Fibroblast of the aortic adventitia (primary cell): ENCODE results near the gene AATF. TPM values are rescaled to one million over a fixed set of nuclear protein-coding genes. Genes with fewer than 3 reads are reported as not detected.

Experiments used
- DNase-seq: peaks from one replicate; pipeline ENCODE4 v3.0.0-alpha.2; 2010; ENCODE audit warnings: low read depth
- H3K4me3 ChIP-seq: 2 replicates; pipeline ENCODE4 v1.5.1; 2011; ENCODE audit warnings: low read depth, mild to moderate bottlenecking, control low read depth, low read length, moderate library complexity
- total RNA-seq: library from RNA; depleted of rRNA; stranded (reverse); fragments of >200 nt; gene quantifications from 2 replicates; pipeline ENCODE4 v1.2.3, GENCODE V29; 2012; ENCODE audit warnings: low replicate concordance
- TF ChIP-seq, protein P1 (sequence below): IDR thresholded peaks from 2 replicates; pipeline ENCODE4 v1.5.1; 2011; ENCODE audit warnings: mild to moderate bottlenecking, low read length, control low read depth, inconsistent platforms; ENCODE audit not compliant: insufficient read depth

AATF gene
- total RNA-seq, 1 donor = 25.1 TPM

DNA sequence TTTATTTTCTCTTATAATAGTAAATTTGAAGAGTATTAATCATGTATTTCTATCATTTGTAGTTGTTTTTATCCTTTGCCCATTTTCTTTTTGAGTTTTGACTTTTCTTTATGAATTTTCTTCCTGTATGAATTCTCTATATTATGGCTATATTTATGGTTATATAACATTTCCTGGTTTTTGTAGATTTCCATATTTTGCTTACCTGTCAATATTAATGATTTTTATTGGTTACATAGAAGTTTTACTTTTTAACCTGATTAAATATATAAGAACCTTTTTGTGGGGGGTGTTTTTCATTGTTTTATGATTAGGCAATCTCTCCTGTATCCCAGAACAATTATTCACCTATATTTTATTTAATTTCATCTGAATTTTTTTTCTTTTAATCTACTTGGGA lies 93.2 kb downstream of the AATF start:
- no peak for DNase-seq
- TF ChIP-seq, protein P1, sequence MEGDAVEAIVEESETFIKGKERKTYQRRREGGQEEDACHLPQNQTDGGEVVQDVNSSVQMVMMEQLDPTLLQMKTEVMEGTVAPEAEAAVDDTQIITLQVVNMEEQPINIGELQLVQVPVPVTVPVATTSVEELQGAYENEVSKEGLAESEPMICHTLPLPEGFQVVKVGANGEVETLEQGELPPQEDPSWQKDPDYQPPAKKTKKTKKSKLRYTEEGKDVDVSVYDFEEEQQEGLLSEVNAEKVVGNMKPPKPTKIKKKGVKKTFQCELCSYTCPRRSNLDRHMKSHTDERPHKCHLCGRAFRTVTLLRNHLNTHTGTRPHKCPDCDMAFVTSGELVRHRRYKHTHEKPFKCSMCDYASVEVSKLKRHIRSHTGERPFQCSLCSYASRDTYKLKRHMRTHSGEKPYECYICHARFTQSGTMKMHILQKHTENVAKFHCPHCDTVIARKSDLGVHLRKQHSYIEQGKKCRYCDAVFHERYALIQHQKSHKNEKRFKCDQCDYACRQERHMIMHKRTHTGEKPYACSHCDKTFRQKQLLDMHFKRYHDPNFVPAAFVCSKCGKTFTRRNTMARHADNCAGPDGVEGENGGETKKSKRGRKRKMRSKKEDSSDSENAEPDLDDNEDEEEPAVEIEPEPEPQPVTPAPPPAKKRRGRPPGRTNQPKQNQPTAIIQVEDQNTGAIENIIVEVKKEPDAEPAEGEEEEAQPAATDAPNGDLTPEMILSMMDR = no peak
- no peak overlapping the region for H3K4me3 ChIP-seq

DNA sequence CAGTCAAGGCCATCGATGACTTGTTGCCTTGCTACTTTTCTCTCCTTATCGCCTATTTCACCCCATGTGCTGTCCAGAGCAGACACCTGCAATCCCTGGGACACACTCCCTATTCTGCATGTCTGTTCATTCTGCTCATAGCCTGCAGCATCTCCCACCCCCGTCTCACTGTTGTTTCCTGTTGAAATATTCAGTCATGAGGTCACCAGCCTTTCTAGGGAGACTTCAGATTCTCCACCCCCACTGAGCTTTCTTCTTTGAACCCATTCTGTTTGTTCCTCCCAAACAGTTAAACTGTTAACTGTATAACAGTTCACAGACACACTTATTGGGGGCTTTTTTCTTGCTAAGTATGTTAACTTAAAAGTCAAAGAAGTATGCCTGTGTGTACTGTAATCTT lies 94.4 kb downstream of the AATF start:
- TF ChIP-seq, protein P1 = no peak
- no peak for DNase-seq
- no peak overlapping the region for H3K4me3 ChIP-seq

DNA sequence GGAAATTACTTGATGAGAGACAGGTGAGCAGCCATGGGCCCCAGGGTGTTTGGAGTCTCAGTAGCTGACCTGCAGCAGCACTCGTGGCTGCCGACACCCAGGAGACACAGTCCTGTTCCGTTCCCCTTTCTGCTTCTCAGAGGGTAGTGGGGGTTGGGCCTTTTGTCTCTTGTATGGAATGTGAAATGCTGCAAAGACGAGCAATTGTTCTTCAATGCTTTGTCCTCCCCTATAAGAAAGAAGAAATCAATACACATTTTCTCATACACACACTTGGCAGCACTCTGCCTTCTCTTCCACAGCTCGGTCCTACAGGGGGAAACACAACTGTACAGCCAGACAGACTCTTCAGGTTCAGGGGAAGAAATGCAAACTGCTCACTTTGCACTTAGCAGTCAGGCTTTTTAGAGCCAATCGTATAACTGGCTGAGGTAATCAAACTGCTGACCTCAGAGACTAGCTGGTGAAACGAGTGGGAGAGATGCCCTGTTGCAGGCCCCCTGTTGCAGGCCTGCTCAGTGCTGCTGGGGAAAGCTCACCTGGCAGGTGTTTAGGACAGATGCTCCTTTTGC lies 96.7 kb downstream of the AATF start:
- DNase-seq = no peak
- no peak overlapping the region for H3K4me3 ChIP-seq
- TF ChIP-seq, protein P1 = no peak

DNA sequence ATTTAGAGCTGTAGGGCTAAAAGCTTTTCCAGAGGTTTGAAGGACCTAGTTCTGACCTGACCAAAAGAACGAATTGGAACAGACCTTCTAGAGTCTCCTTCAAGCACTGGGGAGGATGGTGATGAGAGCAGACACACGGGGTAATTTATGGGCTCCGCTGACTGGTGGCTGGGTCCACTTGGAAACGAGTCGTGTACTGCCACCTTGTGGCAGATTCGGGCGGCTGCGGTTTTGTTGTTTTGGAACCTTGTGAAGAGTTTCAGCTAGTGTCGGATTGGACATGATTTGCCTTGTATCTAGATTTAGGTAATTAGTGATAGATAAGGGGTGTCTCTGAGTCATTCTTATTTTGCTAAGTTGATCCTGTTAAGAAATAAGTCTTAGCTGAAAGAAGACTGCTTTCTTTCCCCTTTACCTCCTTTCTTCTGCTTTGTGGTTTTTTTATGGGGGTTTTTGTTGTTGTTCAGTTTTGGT lies 98.9 kb downstream of the AATF start:
- no peak overlapping the region for H3K4me3 ChIP-seq
- TF ChIP-seq, protein P1 = peak; percentile 84
- peak; percentile 81 for DNase-seq

DNA sequence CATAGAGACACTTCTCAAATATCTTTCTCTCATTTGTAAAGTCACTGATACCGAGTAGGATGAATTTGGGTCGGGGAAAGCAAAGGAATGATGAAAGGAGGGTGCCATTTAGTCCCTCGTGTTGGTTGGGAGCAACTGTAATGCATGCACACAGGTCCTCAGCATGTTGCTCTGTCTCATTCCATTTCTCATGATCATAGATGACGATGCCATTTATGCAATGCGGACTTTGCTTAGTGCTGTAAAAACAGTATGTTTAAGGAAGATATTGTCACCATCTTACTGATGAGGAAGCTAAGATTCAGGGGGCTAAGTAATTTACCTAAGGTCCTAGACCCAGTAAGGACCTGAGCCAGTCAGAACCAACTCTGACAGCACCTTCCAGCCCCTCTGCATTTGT lies 100.1 kb downstream of the AATF start:
- H3K4me3 ChIP-seq = no peak overlapping the region
- no peak for DNase-seq
- TF ChIP-seq, protein P1 = no peak

DNA sequence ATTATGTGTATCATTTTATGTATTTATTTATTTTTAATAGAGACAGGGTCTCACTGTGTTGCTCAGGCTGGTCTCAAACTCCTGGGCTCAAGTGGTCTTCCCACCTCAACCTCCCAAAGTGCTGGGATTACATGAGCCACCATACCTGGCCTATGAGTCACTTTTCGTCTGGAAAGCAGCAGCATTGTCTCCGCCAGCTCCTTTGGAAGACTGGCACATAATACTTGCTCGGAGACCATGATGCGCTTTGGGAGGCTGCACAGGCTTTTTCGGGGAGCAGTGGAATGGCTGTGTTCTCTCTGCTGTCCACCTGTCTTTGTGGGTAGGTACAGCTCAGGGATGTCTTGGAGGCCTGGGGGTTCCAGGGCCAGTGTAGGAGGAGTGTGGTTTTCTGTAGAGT lies 102.2 kb downstream of the AATF start:
- DNase-seq = peak; percentile 7
- H3K4me3 ChIP-seq = no peak overlapping the region
- TF ChIP-seq, protein P1 = no peak

DNA sequence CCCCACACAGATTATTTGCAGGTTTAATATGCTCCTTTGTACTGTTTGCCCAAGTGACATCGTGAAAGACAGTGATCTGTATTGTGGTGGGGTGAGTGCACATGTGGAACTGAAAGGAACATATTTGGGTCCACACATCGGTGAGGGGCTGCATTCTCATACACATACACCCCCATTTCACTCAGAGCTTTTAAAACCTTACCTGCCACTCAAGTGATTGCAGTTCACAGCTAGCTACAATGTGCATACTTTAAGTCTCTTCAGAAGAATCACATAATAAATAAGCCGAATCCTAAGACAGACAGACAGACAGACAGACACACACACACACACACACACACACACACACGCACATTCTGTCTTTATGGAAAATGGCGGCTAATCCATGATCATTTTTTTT lies 102.6 kb downstream of the AATF start:
- H3K4me3 ChIP-seq = no peak overlapping the region
- TF ChIP-seq, protein P1 = no peak
- no peak for DNase-seq
